DOHH2 (cell line): ENCODE measurements around the gene TNNT2.

Experiments used
- CTCF ChIP-seq: fragments of 200-600 bp; sonication (generic); IDR thresholded peaks from one replicate; pipeline ENCODE4 v1.5.1; 2014; ENCODE audit warnings: antibody characterized with exemption, mild to moderate bottlenecking, low read depth, low read length; ENCODE audit not compliant: poor library complexity, severe bottlenecking
- EZH2phosphoT487 ChIP-seq: fragments of 200-600 bp; sonication (generic); IDR thresholded peaks from 2 replicates; pipeline ENCODE4 v1.6.1; 2017; ENCODE audit warnings: borderline replicate concordance, mild to moderate bottlenecking, antibody characterized with exemption, low read length, moderate library complexity, mixed read lengths

DNA sequence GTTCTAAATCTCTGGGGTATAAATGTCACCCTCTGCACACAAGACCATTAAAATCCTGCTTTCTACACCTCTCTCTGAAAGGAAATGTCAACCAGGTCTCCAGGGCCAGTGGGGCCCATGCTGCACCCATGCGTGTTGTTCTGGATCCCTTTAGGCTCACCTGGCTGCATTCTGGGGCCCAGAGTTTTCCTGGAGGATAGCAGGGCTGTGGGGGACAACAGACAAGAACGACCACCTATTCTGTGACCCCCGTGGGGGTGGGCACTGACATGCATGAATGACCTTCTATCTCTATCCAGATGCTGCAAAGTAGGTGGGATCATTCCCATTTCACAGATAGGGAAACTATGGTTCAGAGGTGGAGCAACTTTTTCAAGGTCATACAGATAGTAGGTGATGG is 41.6 kb downstream of the TNNT2 start:
- TF ChIP-seq CTCF (no peak), EZH2phosphoT487 (no peak)
